Hepatocyte (in vitro differentiated cells): ENCODE measurements around the gene SMAD3. TPM values are rescaled to one million over a fixed set of nuclear protein-coding genes. Genes with fewer than 3 reads are reported as not detected.

Experiments
- DNase-seq: peaks from one replicate; pipeline ENCODE4 v3.0.0-alpha.2; 2016; ENCODE audit warnings: low spot score
- H2AFZ ChIP-seq: fragments of 200-600 bp; sonication (generic); 2 replicates; pipeline ENCODE4 v1.6.0; 2016; ENCODE audit warnings: antibody characterized with exemption, mild to moderate bottlenecking
- H3K27ac ChIP-seq: fragments of 200-600 bp; sonication (generic); 2 replicates; pipeline ENCODE4 v1.5.1; 2016; ENCODE audit warnings: mild to moderate bottlenecking
- H3K27me3 ChIP-seq: fragments of 200-600 bp; sonication (generic); 2 replicates; pipeline ENCODE4 v1.6.1; 2016
- H3K36me3 ChIP-seq: fragments of 200-600 bp; sonication (generic); replicated peaks from 2 replicates; pipeline ENCODE4 v1.5.1; 2016; ENCODE audit warnings: low read depth; ENCODE audit not compliant: insufficient read depth
- H3K4me1 ChIP-seq: fragments of 200-600 bp; sonication (generic); 2 replicates; pipeline ENCODE4 v1.5.1; 2016; ENCODE audit warnings: mild to moderate bottlenecking, moderate library complexity; ENCODE audit not compliant: insufficient read depth
- H3K4me2 ChIP-seq: fragments of 200-600 bp; sonication (generic); 2 replicates; pipeline ENCODE4 v1.6.0; 2016
- H3K4me3 ChIP-seq: fragments of 200-600 bp; sonication (generic); 2 replicates; pipeline ENCODE4 v1.5.1; 2016; ENCODE audit warnings: mild to moderate bottlenecking
- H3K79me2 ChIP-seq: fragments of 200-600 bp; sonication (generic); 2 replicates; pipeline ENCODE4 v1.6.0; 2017; ENCODE audit warnings: mild to moderate bottlenecking
- H3K9me2 ChIP-seq: fragments of 200-600 bp; sonication (generic); replicated peaks from 2 replicates; pipeline ENCODE4 v1.6.0; 2017; ENCODE audit warnings: mild to moderate bottlenecking; ENCODE audit not compliant: insufficient read depth
- H3K9me3 ChIP-seq: fragments of 200-600 bp; sonication (generic); 2 replicates; pipeline ENCODE4 v1.5.1; 2016; ENCODE audit warnings: low read depth, mild to moderate bottlenecking
- H4K20me1 ChIP-seq: fragments of 200-600 bp; sonication (generic); 2 replicates; pipeline ENCODE4 v1.6.0; 2016; ENCODE audit warnings: mild to moderate bottlenecking; ENCODE audit not compliant: insufficient read depth, poor library complexity, severe bottlenecking
- EZH2 ChIP-seq: fragments of 200-600 bp; sonication (generic); IDR thresholded peaks from 2 replicates; pipeline ENCODE4 v1.6.1; 2016; ENCODE audit warnings: antibody characterized with exemption, mild to moderate bottlenecking, borderline replicate concordance
- EZH2phosphoT487 ChIP-seq: fragments of 200-600 bp; sonication (generic); IDR thresholded peaks from one replicate; pipeline ENCODE4 v1.6.1; 2018; ENCODE audit warnings: antibody characterized with exemption, mild to moderate bottlenecking, low read depth, moderate library complexity; ENCODE audit not compliant: unreplicated experiment, severe bottlenecking
- WGBS: methylation state at CpG from one replicate; pipeline ENCODE4 v1.1.6; 2016; ENCODE audit warnings: low lambda C conversion rate; ENCODE audit errors: missing lambda C conversion rate; 5-methylcytosine and 5-hydroxymethylcytosine counted together
- polyA plus RNA-seq: library from polyadenylated mRNA; unstranded; fragments of >200 nt; fragmentation: Nextera tagmentation; extraction: Ambion mirVana; gene quantifications from 2 replicates; pipeline ENCODE4 v1.2.1, GENCODE V29; 2016
- total RNA-seq: library from RNA; depleted of rRNA; stranded (reverse); fragments of >200 nt; gene quantifications from 2 replicates; pipeline ENCODE4 v1.2.3, GENCODE V29; 2014
- TF ChIP-seq, protein P1 (sequence below): fragments of 200-600 bp; sonication (generic); IDR thresholded peaks from 2 replicates; pipeline ENCODE4 v1.5.1; 2016; ENCODE audit warnings: antibody characterized with exemption, mild to moderate bottlenecking; ENCODE audit not compliant: poor library complexity

SMAD3 gene
- total and polyA plus RNA-seq, 2 experiments from 2014 or later: 24.7 to 32.2 TPM

DNA sequence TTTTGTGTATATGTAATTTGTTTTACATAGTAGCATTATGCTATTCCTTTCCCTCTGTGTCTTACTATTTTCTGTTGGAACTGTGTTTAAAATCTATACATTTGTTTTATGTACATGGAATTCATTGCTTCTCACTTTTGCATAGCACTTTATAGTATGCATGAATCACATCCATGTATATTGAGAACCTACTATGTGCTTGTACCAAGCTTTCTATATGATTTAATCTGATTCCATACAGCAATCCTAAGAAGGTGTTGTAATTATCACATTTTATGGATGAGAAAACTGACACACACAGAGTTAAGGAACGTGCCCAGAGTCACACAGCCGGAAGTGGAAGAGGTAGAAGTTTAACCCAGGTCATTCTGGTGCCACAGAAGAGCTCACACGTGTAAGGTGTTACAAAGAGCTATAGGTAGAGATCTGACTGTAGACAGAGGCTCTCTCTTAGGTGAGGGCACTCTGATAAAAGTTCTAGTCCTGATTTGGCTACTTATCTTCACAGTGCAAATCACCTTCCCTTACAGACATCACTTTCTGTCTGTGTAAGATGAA lies 3.5 kb upstream of the SMAD3 start:
- peak overlapping the region; percentile 76 for H3K27ac ChIP-seq

DNA sequence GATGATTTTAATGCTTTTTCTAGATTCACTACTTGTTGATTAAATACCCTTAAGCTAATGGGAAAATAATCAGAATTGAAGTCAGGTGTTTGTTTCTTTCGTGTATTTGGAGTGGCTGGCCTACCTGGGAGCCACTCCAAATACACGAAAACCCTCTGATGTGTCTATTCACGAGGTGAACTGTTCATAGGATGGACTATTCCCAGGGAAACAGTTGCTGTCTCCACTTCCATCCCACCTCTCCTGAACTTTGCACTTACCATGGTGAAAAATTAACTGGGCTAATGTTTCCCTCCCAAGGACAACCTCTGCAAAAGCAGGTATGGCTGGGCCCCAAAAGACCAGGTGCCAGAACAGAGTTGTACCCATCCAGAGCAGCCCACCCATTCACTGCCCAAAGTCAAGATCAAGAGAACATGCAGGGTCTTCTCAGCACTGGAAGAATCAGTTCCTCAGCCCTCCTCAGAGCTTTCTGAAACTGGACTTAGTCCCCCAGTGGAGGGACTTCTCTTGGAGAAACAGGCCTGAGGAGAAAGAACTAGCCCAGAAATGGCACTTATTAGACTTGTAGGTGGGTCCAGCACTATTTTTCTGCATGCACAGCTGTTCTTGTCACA lies 2.9 kb upstream of the SMAD3 start:
- Histone ChIP-seq H3K4me2 (peak overlapping the region; percentile 84), H2AFZ (no peak overlapping the region), H3K27me3 (no peaks in the 10 kb centered on the region), H3K79me2 (peaks cover 15% of the 10 kb centered on the region), H3K4me1 (peaks cover 28% of the 10 kb centered on the region), H4K20me1 (peaks cover 8% of the 10 kb centered on the region), H3K36me3 (no peaks in the 10 kb centered on the region), H3K27ac (peak overlapping the region; percentile 97), H3K9me2 (no peaks in the 10 kb centered on the region), H3K9me3 (no peaks in the 10 kb centered on the region), H3K4me3 (no peak overlapping the region)
- TF ChIP-seq, protein P1, sequence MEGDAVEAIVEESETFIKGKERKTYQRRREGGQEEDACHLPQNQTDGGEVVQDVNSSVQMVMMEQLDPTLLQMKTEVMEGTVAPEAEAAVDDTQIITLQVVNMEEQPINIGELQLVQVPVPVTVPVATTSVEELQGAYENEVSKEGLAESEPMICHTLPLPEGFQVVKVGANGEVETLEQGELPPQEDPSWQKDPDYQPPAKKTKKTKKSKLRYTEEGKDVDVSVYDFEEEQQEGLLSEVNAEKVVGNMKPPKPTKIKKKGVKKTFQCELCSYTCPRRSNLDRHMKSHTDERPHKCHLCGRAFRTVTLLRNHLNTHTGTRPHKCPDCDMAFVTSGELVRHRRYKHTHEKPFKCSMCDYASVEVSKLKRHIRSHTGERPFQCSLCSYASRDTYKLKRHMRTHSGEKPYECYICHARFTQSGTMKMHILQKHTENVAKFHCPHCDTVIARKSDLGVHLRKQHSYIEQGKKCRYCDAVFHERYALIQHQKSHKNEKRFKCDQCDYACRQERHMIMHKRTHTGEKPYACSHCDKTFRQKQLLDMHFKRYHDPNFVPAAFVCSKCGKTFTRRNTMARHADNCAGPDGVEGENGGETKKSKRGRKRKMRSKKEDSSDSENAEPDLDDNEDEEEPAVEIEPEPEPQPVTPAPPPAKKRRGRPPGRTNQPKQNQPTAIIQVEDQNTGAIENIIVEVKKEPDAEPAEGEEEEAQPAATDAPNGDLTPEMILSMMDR: no peak
- TF ChIP-seq EZH2: no peak
- no peak for TF ChIP-seq EZH2phosphoT487
- DNase-seq: no peak
- WGBS: 72% methylated on average over 3 of the region's 3 CpGs

More for the DNA sequence above, 3.5 kb upstream of the SMAD3 start:
- Histone ChIP-seq H3K4me2 (peak overlapping the region; percentile 84), H3K9me2 (no peaks in the 10 kb centered on the region), H4K20me1 (peaks cover 3% of the 10 kb centered on the region), H3K4me1 (peaks cover 28% of the 10 kb centered on the region), H2AFZ (no peak overlapping the region), H3K9me3 (no peaks in the 10 kb centered on the region), H3K27me3 (no peaks in the 10 kb centered on the region), H3K36me3 (no peaks in the 10 kb centered on the region), H3K4me3 (no peak overlapping the region), H3K79me2 (peaks cover 9% of the 10 kb centered on the region)
- TF ChIP-seq EZH2phosphoT487 (no peak), EZH2 (no peak)
- TF ChIP-seq, protein P1: no peak
- WGBS: 48% methylated on average over 3 of the region's 3 CpGs
- no peak for DNase-seq

DNA sequence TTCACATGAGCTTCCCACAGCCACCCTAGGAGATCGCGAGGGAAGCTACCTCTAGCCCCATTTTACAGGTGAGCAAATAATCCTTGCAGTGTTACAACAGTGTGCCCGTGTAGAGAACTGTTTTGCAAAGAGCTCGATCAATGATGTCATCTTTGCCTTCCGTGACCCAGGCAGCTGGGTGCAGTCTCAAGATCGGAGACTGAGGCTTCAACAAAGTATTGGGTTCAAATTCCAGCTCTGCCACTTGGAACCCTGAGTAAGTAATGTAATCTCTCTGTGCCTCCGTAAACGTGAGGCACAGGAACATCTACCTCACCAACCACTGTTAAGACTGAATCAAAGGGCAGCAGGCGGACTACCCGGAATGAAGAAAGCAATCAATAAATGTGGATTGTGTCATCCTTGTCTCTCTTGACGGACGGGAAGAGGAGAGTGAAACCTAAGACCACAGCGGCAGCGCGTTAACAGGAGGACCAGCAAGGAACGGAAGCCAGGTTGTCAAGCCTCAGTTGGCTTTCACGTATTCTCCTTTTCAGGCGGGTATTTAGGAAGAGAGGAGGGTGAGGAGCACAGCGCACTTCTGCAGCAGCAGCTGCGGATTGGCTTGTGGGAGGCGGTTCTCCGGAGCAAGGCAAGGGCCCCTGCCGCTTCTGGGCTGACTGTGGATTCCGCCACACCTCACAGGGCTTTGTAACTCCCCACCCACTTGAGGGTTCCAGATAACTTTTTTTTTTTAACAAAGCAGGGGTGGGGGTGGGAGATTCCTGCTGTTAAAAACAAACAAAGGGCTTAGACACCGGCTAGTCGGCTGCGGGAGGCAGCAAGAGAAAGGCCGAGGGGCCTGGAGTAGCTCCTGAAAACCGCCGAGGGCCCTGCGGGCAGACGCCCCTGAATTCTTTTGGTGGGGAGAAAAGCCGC lies 1.5 kb upstream of the SMAD3 start:
- H3K9me2 ChIP-seq: no peaks in the 10 kb centered on the region
- H3K27ac ChIP-seq: peak overlapping the region; percentile 97
- peak overlapping the region; percentile 48 for H2AFZ ChIP-seq
- no peaks in the 10 kb centered on the region for H3K9me3 ChIP-seq
- peaks cover 30% of the 10 kb centered on the region for H3K79me2 ChIP-seq
- no peaks in the 10 kb centered on the region for H3K36me3 ChIP-seq
- DNase-seq: peak; percentile 81
- peaks cover 23% of the 10 kb centered on the region for H4K20me1 ChIP-seq
- H3K27me3 ChIP-seq: no peaks in the 10 kb centered on the region
- H3K4me3 ChIP-seq: peak overlapping the region; percentile 20
- 12% methylated on average over 33 of the region's 33 CpGs for WGBS
- H3K4me2 ChIP-seq: peak overlapping the region; percentile 84
- peaks cover 43% of the 10 kb centered on the region for H3K4me1 ChIP-seq
- TF ChIP-seq EZH2phosphoT487: no peak
- TF ChIP-seq EZH2: no peak
- TF ChIP-seq, protein P1: no peak
